Activated T-cell treated with anti-CD3 and anti-CD28 coated beads, Interleukin-2, amount 50 U/mL, for 24 hours (primary cell): ENCODE results near the gene CBLB.

Experiments used
- DNase-seq: peaks from one replicate; pipeline ENCODE4 v3.0.0-alpha.2; 2020
- H3K27ac Mint-ChIP-seq: 2 replicates; pipeline ENCODE4 v1.8.0; 2020; ENCODE audit warnings: mild to moderate bottlenecking, mixed read lengths
- H3K27me3 Mint-ChIP-seq: 2 replicates; pipeline ENCODE4 v1.8.0; 2020; ENCODE audit warnings: mixed read lengths
- H3K36me3 Mint-ChIP-seq: 2 replicates; pipeline ENCODE4 v1.8.0; 2020; ENCODE audit warnings: low read depth, mixed read lengths
- H3K4me1 Mint-ChIP-seq: 2 replicates; pipeline ENCODE4 v1.8.0; 2020; ENCODE audit warnings: low read depth, mixed read lengths
- H3K4me3 Mint-ChIP-seq: 2 replicates; pipeline ENCODE4 v1.8.0; 2020; ENCODE audit warnings: mild to moderate bottlenecking, moderate library complexity, mixed read lengths
- H3K9me3 Mint-ChIP-seq: 2 replicates; pipeline ENCODE4 v1.8.0; 2020; ENCODE audit warnings: mixed read lengths

Gene CBLB

DNA sequence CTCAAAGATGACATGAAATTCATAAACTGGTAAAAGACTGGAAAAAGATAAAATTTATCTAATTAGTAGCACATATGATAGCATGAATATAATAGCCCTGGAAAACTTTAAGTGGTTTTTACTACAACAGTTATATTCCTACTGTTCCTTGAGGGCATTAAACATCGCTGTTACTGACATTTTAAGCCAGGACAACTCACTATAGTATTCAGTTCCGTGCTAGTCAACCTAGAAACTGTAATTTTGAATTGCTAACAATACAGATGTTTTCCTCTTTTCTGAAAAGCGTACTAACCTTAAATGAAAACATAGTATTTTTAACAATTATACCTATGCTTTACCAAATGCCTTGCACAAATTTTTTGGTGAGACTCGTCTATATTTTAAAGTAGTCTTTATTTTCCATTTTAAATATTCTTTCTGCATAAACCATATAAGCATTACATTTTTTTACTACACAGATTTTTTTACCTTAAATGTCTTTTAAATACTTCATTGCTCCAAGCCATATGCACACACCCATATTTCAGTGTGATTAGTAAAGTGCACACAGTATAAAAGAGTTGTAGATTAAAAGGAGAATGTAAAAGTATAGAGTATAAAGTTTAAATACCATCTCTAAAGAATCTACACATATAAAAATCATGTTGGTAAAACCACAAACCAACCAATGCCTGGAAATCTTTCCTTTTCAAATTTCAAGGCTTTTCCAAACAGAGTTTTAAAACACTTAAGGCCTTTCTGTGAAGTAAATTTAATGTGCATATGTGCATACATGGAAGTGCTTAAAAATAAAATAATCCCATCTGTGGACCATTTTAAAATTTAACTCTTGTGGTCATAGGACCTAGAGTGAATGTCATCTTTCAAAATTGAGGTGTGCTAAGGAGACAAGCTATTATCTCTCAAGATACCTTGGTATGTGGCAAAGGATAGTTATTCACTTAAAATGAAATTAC, 20.1 kb upstream of the CBLB start:
- Mint-ChIP-seq H3K27me3 (no peaks in the 10 kb centered on the region), H3K9me3 (no peaks in the 10 kb centered on the region), H3K36me3 (no peaks in the 10 kb centered on the region), H3K4me3 (no peak overlapping the region), H3K27ac (no peak overlapping the region), H3K4me1 (peaks cover 13% of the 10 kb centered on the region)
- DNase-seq, result no peak

DNA sequence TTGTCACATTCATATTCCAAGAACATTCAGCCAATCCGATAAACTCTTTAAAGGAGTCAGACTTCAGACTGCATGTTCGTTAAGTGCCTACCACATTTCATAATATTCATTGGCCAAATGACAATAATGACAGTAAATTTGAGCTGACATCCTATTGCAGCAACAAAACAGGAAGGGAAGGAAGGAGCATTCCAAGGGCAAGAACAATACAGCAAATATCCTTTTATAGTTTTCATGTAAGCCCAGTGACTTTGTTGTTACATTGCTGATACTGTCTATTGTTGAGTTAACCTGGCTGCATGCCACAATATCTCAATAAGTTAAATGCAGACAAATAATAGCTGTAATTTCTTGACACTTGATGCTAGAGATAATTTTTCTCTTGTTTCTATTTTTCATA, 16.4 kb upstream of the CBLB start:
- Mint-ChIP-seq H3K36me3 (no peaks in the 10 kb centered on the region), H3K27me3 (no peaks in the 10 kb centered on the region), H3K27ac (no peak overlapping the region), H3K4me1 (peaks cover 30% of the 10 kb centered on the region), H3K4me3 (no peak overlapping the region), H3K9me3 (no peaks in the 10 kb centered on the region)
- no peak for DNase-seq

DNA sequence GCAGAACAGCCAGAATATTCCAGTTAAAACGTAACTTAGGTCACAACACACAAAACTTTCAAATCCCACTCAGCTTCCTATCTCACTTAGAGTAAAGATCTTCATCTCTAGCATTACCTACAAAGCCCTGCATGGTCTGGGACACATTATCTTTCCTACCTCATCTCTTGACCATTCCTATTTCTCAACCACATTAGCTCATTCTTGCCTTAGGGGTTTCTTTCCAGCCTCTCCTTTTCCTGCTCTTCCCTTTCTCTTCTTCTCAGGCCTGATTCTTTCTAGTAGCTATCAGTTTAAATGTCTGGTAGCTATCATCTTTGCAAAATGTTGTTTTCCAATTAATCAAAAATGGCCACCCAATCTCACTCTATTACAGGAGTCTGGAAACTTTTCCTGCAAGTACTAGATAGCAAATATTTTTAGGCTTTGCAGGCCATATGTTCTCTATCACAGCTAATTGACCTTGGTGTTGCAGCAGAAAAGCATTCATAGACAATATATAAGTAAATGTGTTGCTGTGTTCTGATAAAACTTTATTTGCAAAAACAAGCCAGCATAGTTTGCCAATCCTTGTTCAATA, 15.1 kb upstream of the CBLB start:
- Mint-ChIP-seq H3K9me3 (no peaks in the 10 kb centered on the region), H3K36me3 (no peaks in the 10 kb centered on the region), H3K4me3 (no peak overlapping the region), H3K4me1 (peaks cover 28% of the 10 kb centered on the region), H3K27ac (no peak overlapping the region), H3K27me3 (no peaks in the 10 kb centered on the region)
- no peak for DNase-seq

DNA sequence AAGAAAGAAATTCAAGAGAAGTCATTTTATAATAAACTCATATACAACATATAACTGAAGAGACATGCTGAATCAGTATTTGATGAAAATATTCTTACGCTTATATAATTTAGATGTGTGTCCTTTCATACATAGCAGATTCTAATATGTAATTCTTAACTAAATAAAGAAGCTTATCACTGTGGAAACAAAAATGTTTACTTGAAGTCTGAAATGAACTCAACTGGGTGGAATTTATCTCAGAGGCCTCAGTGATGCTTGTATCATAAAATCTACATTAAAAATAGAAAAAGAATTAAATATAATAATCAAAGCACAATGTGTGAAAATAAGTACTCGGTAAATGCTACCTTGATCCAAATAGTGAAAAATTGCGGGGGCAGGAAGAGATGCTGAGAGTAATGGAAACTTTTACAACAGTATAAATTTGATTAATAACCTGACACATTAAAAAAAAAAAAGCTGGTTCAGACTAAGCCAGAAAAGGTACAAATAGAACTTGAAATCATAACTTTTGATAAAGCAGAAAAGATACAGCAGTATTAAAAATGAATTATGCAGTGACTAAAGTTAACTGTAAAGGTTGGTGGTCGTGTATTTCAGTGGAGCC, 12.0 kb upstream of the CBLB start:
- H3K4me1 Mint-ChIP-seq, result peaks cover 55% of the 10 kb centered on the region
- no peaks in the 10 kb centered on the region for H3K27me3 Mint-ChIP-seq
- no peaks in the 10 kb centered on the region for H3K36me3 Mint-ChIP-seq
- H3K9me3 Mint-ChIP-seq, result no peaks in the 10 kb centered on the region
- H3K27ac Mint-ChIP-seq, result no peak overlapping the region
- H3K4me3 Mint-ChIP-seq, result no peak overlapping the region
- no peak for DNase-seq

DNA sequence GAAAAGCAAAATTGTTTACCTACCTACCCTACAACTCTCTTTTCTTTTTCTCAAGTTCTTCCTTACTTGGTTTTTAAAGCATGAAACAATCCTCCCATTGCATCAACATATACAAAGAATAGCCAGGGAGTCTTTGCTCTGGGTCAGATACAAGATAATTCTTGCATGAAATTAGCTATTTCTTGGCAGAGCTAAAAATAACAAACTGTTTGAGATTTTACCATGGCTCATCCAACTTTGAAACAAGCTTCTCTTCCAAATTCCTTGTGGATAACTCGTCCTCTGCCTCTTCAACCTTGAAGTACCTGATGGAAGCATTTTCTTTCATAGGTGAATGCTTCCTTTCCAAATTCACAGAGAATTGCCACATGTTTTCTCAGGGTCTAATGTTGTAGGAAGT, 9.2 kb upstream of the CBLB start:
- peaks cover 53% of the 10 kb centered on the region for H3K4me1 Mint-ChIP-seq
- no peaks in the 10 kb centered on the region for H3K36me3 Mint-ChIP-seq

DNA sequence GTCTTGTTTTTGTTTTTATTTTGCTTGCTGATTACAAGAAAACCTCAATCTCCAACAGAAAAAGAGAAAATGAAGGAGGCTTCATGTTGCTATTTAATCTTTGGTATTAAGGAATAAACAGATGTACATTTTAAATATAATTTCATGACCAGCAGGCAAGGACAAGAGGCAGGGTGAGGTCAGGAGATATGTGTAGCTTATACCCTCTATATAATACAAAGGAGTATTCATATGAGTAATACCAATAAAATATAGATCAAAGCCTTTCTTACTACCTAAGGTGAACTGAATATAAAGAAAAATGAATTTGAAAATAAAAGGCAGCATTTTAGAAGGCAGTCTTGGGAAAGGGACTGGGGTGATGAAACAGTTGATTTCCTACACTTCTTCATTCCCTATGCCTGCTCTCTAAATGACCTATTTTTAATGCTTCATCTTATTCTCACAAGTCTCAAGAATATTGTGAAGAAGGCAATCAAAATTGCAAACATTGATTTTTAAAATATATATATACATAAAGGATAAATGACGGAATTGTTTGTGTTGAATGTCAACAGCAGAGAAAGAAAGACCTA, 8.6 kb upstream of the CBLB start:
- H3K27ac Mint-ChIP-seq, result peak overlapping the region; percentile 87
- peak overlapping the region; percentile 59 for H3K4me3 Mint-ChIP-seq
- H3K36me3 Mint-ChIP-seq, result no peaks in the 10 kb centered on the region
- DNase-seq, result no peak
- no peaks in the 10 kb centered on the region for H3K9me3 Mint-ChIP-seq
- no peaks in the 10 kb centered on the region for H3K27me3 Mint-ChIP-seq
- peaks cover 48% of the 10 kb centered on the region for H3K4me1 Mint-ChIP-seq

More for the DNA sequence above, 9.2 kb upstream of the CBLB start:
- H3K9me3 Mint-ChIP-seq, result no peaks in the 10 kb centered on the region
- no peak overlapping the region for H3K4me3 Mint-ChIP-seq
- no peak for DNase-seq
- peak overlapping the region; percentile 70 for H3K27ac Mint-ChIP-seq
- no peaks in the 10 kb centered on the region for H3K27me3 Mint-ChIP-seq

DNA sequence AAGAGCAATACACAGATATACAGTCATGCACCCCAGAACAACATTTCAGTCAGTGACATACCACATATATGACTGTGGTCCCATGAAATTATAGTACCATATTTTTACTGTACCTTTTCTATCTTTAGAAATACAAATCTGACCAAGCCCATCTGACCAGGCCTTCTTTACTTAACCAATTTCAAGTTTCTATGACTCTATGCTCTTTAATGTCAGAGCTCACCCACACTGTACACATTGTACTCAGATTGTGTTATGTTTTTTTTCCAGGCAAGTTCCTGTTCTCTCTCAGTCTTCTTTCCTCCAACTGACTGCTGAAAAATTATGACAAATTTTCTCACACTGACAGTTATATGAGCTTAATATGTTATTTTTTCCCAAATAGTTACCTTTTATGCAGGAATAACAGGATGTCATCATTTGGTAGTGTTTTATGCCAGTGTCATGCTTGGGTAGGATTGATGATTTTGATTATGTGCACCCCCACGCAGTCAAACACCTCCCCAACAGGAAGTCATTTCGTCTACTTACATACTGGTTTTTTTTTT, 8.0 kb upstream of the CBLB start:
- DNase-seq, result no peak
- no peaks in the 10 kb centered on the region for H3K36me3 Mint-ChIP-seq
- H3K27me3 Mint-ChIP-seq, result no peaks in the 10 kb centered on the region
- no peaks in the 10 kb centered on the region for H3K9me3 Mint-ChIP-seq
- peak overlapping the region; percentile 87 for H3K27ac Mint-ChIP-seq
- H3K4me3 Mint-ChIP-seq, result peak overlapping the region; percentile 59
- peaks cover 44% of the 10 kb centered on the region for H3K4me1 Mint-ChIP-seq

DNA sequence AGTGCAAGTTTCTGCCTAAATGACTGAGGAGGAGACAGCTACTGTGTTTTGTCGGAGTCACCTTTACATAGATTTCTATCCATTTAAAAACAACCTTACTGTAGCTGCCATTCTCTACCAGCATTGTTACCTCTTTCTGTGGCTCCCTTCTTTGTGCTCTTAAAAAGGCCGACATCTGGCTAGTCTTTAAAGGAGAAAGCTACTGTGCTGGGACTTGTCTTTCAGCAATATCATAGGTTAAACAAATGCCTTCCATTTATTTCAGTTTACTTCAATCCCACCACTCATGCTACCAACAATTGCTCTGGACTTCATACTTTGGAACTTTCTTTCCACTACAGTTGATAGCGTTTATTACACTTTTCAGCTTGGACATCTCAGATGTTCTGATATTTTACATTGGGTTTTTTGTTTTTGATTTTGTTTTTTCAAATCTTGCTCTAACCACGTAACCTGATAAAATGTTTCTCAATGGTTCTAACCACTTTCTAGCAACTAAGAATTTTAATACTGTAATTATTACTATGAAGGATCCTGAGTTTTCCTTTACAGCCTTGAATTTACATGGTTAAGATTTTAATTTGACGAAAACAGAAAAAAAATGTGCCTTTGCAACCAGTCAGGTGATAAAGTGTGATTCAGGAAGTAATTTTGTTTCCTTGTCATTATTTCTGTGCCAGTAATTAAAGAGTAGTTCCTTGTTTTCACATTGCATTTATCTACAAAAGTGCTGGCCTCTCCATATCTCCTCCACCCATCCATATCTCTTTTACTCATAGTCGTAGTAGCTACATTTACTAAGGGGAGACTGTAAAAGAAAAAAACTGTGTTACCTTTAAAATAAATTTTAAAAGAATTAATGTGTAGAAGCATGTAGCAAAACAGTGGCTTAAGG, 1.3 kb upstream of the CBLB start:
- Mint-ChIP-seq H3K4me1 (peaks cover 41% of the 10 kb centered on the region), H3K27ac (peak overlapping the region; percentile 99), H3K9me3 (no peaks in the 10 kb centered on the region), H3K27me3 (no peaks in the 10 kb centered on the region), H3K36me3 (peaks cover 40% of the 10 kb centered on the region), H3K4me3 (peak overlapping the region; percentile 94)
- no peak for DNase-seq

DNA sequence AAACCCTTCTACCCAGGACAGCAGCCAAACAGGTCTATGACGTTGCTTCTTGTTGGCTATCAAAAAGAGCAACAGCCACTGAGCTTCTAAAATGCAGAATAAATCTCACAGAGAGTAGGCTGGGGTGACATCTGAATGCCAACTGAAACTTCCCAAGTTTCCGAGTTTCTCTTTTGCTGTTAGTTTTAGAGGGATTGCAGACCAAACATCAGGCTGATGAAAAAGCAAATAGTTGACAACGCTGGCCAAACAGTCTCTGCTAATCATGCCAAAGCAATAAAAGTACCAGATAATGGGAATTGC, 670 bp upstream of the CBLB start:
- peaks cover 46% of the 10 kb centered on the region for H3K4me1 Mint-ChIP-seq
- H3K36me3 Mint-ChIP-seq, result peaks cover 46% of the 10 kb centered on the region
- peak overlapping the region; percentile 94 for H3K4me3 Mint-ChIP-seq
- DNase-seq, result no peak
- peak overlapping the region; percentile 99 for H3K27ac Mint-ChIP-seq
- no peaks in the 10 kb centered on the region for H3K27me3 Mint-ChIP-seq
- no peaks in the 10 kb centered on the region for H3K9me3 Mint-ChIP-seq

DNA sequence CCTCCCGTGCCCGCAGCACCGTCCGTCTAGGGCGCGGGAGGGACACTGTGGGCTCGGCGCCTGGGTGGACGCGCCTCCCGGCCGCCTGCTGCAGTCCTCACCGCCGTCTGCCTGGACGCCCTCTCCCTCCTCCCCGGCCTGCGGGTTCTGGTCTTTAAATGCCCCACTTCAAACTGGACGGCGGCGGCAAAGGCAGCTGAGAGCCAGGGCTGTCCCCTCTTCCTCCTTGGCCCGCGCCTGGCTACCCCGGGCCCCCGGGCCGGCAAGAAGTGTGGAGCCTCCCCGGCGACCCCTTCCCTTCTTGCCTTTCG, 426 bp downstream of the CBLB start:
- H3K9me3 Mint-ChIP-seq, result no peaks in the 10 kb centered on the region
- no peak for DNase-seq
- peaks cover 56% of the 10 kb centered on the region for H3K36me3 Mint-ChIP-seq
- H3K4me1 Mint-ChIP-seq, result peaks cover 56% of the 10 kb centered on the region
- no peaks in the 10 kb centered on the region for H3K27me3 Mint-ChIP-seq
- peak overlapping the region; percentile 99 for H3K27ac Mint-ChIP-seq
- peak overlapping the region; percentile 94 for H3K4me3 Mint-ChIP-seq

DNA sequence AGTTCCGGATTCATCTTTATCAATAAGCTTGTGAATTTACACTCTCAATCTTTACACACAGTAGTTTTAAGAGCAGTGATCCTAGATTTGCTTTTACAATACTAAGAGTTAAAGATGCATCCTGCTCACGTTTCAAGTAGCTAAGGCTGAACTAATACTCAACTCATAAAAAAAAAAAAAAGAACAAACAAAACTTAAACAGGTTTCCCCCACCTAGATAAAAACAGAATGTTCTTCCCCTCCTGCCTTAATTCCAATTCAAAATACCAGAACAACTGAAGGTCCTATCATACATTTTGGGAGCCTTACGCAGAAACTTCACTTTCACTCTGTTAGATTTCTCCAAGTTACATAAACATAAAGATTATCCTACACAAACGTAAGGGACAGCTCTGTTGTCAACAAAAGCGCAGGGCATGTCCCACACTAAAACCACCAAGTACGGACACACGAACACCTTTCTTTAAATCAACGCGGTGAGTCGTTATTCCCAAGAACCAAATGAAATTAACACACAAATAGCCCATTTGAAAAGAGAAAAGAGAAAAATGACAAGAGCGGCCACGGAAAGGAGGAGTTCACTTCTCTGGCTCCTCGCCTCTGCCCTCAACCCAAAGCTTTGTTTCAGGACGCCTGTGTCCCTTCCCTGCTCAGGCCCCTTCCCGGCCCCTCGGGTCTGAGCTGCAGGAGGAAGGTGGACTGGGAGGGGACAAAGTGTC, 941 bp downstream of the CBLB start:
- H3K9me3 Mint-ChIP-seq, result no peaks in the 10 kb centered on the region
- no peaks in the 10 kb centered on the region for H3K27me3 Mint-ChIP-seq
- peak overlapping the region; percentile 94 for H3K4me3 Mint-ChIP-seq
- H3K4me1 Mint-ChIP-seq, result peaks cover 56% of the 10 kb centered on the region
- H3K36me3 Mint-ChIP-seq, result peaks cover 56% of the 10 kb centered on the region
- peak overlapping the region; percentile 99 for H3K27ac Mint-ChIP-seq
- DNase-seq, result no peak

DNA sequence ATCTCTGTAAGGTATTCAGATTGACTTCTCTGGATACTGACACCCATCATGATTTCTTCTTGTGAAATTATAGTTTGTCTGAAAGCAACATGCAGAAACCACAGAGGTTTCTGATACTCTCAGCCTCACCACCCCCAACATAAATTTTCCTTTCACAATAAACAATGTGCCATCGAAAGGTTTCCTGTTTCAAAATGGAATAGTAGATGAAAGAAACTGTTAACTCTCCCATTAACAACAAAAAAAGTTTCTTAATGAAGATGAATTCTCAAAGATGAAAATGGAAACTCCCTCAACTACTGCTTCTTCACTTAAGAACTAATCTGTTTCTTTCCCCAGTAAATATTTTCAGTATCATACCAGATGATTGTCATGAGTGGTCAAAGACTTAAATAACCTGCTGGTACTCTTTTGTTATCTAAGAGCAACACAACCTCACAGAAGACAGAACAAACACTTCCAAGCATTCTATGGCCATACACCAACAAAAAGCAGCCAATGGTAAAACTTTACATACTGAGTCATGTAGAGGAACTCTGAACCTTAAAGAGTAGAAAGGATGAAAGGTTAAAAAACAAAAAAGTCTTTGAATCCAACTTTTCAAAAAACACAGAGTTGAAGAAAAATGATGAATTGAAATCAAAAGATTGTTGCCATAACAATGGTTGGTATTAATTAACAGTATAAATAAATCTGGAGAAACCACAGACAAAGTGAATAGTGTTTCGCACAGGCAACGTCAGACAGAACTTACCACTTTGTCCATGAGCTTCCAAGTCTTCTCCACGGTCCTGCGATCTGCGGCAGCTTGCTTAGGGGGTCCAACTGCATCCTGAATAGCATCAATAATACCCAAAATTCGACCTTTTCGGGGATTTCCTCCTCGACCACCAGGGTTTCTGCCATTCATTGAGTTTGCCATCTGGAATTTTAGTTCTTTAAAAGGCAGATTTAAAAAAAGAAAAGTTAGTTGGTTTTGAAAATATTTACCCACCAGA, 1.9 kb downstream of the CBLB start:
- DNase-seq, result no peak
- Mint-ChIP-seq H3K4me1 (peaks cover 56% of the 10 kb centered on the region), H3K27ac (peak overlapping the region; percentile 99), H3K9me3 (no peaks in the 10 kb centered on the region), H3K27me3 (no peaks in the 10 kb centered on the region), H3K36me3 (peaks cover 56% of the 10 kb centered on the region), H3K4me3 (peak overlapping the region; percentile 94)
